Thoracic aorta (tissue), 2 donors: Measurements from ENCODE around the gene CDRT4. TPM values are rescaled to one million over a fixed set of nuclear protein-coding genes. Genes with fewer than 3 reads are reported as not detected.
A peak's percentile ranks its signal among the peaks of the same experiment; 100 is the strongest.

Source experiments
- ATAC-seq: fragments of 150-250 bp; one replicate; pipeline ENCODE4 v1.8.0; 2017; ENCODE audit warnings: low read depth; ENCODE audit not compliant: insufficient number of reproducible peaks, low FRiP score
- DNase-seq: peaks from one replicate; pipeline ENCODE4 v3.0.0-alpha.2; 2020; ENCODE audit warnings: low spot score
- H3K27ac ChIP-seq, 2 donors: fragments of 200-600 bp; sonication (generic); 1 replicate in 1 of 2; 2 replicates in 1 of 2; pipeline ENCODE4 v1.5.1; 2016; ENCODE audit warnings: mild to moderate bottlenecking in 2 of 2, moderate library complexity in 2 of 2
- H3K27me3 ChIP-seq: fragments of 200-600 bp; sonication (generic); replicated peaks from 2 replicates; pipeline ENCODE4 v1.6.0; 2016; ENCODE audit warnings: mild to moderate bottlenecking; ENCODE audit not compliant: insufficient read depth
- H3K36me3 ChIP-seq: fragments of 200-600 bp; sonication (generic); one replicate; pipeline ENCODE4 v1.5.1; 2016
- H3K4me1 ChIP-seq, 2 donors: fragments of 200-600 bp; sonication (generic); 1 replicate in 1 of 2; 2 replicates in 1 of 2; pipeline versions ENCODE4 v1.5.1 to v1.6.0; 2016; ENCODE audit warnings: low read depth in 2 of 2, mild to moderate bottlenecking in 1 of 2; ENCODE audit not compliant: control insufficient read depth in 1 of 2
- H3K4me3 ChIP-seq: fragments of 200-600 bp; sonication (generic); 2 replicates; pipeline ENCODE4 v1.5.1; 2016; ENCODE audit warnings: mild to moderate bottlenecking
- H3K9me3 ChIP-seq: fragments of 200-600 bp; sonication (generic); 2 replicates; pipeline ENCODE4 v1.5.1; 2016
- total RNA-seq, 2 donors: library from RNA; depleted of rRNA; stranded (reverse); fragments of >200 nt; gene quantifications; one replicate each; pipeline versions ENCODE4 v1.1.0 to v1.2.3, GENCODE V29; 2016
- TF ChIP-seq, protein P1 (sequence below): fragments of 200-600 bp; sonication (generic); IDR thresholded peaks from one replicate; pipeline ENCODE4 v1.5.1; 2019; ENCODE audit warnings: antibody characterized with exemption

Gene CDRT4
- total RNA-seq, 2 donors from 2014 or later: 13.5 to 22.2 TPM

DNA sequence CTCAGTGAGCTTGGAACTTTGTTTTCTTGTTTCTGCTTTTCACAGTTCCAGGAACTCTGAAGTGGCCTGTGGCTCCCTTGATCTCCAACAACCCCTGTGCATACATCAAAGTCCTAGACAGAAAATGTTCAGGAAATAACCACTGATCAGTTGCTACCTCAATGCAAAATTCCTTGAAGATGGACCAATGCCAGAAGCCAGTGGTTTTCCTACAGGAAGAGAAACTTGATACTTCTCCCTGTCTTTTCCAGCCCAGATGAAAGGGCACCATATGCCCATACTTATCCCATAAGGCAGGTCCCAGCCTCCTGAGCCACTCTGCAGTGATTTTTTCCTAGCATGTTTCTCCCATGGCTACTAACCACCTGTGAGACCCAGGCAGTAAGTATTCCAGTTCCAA is 12.3 kb upstream of the CDRT4 start:
- DNase-seq: no peak
- no peak overlapping the region for H3K27ac ChIP-seq
- H3K36me3 ChIP-seq: no peaks in the 10 kb centered on the region
- TF ChIP-seq, protein P1, sequence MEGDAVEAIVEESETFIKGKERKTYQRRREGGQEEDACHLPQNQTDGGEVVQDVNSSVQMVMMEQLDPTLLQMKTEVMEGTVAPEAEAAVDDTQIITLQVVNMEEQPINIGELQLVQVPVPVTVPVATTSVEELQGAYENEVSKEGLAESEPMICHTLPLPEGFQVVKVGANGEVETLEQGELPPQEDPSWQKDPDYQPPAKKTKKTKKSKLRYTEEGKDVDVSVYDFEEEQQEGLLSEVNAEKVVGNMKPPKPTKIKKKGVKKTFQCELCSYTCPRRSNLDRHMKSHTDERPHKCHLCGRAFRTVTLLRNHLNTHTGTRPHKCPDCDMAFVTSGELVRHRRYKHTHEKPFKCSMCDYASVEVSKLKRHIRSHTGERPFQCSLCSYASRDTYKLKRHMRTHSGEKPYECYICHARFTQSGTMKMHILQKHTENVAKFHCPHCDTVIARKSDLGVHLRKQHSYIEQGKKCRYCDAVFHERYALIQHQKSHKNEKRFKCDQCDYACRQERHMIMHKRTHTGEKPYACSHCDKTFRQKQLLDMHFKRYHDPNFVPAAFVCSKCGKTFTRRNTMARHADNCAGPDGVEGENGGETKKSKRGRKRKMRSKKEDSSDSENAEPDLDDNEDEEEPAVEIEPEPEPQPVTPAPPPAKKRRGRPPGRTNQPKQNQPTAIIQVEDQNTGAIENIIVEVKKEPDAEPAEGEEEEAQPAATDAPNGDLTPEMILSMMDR: no peak
- ATAC-seq: no peak
- no peaks in the 10 kb centered on the region for H3K9me3 ChIP-seq
- H3K4me1 ChIP-seq: no peaks in the 10 kb centered on the region
- no peaks in the 10 kb centered on the region for H3K27me3 ChIP-seq
- H3K4me3 ChIP-seq: no peak overlapping the region

DNA sequence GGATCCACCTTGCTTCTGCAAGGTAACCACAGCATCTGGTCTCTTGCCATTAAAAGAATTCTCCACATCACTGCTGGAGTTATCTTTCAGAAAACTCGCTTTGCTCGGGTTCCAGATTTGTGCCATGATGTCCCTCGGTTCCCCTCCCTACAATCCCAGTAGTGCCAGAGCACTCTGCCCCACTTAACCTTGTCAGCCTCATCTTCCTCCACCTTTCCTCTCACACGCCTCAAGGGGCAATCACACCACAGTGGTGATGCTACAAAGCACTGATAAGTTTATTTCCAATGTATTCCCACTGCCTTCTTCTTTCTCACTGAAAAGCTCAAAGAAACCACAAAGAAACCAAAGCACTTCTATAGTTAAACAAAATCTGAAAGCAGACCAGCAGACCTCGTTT is 11.4 kb upstream of the CDRT4 start:
- Histone ChIP-seq H3K36me3 (no peaks in the 10 kb centered on the region), H3K9me3 (no peaks in the 10 kb centered on the region), H3K4me1 (no peaks in the 10 kb centered on the region), H3K27me3 (no peaks in the 10 kb centered on the region), H3K27ac (no peak overlapping the region), H3K4me3 (no peak overlapping the region)
- TF ChIP-seq, protein P1: no peak
- ATAC-seq (no peak), DNase-seq (no peak)

DNA sequence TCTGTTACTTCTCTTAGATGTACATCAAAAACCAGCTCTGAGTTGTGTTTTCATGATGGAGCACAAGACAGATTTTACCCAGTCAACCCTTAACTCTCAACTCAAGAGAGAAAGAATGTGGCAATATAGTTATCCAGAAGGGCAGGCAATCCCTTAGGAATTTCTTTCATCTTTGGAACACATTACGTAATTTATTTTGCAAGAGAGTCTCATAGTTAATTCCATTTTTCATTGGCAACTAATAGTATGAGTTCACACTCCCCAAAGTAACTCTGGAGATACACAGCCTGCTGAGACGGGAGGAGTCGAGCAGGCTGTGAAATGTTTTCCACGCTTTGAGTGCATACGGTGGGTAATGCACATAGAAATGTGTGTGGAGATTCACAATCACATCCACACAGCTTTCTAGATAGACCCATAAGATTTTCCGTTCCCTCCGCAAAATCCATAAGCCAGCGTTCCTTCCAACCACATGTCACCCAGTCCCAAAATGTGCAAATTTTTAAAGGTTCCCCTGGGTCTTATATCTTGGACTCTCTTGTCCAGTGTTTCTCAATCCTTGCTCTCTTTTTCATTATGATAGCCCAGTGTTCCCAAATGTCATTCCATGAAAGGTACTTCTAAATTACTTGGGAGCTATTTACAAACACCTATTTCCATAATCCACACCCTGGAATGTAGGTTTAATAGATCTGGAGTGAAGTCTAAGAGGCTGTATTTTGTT is 8.4 kb upstream of the CDRT4 start:
- Histone ChIP-seq H3K4me1 (no peaks in the 10 kb centered on the region), H3K9me3 (no peaks in the 10 kb centered on the region), H3K27ac (peak overlapping the region in 1 of 2 donors; percentile 9), H3K4me3 (no peak overlapping the region), H3K36me3 (no peaks in the 10 kb centered on the region), H3K27me3 (no peaks in the 10 kb centered on the region)
- ATAC-seq: no peak
- TF ChIP-seq, protein P1: no peak
- DNase-seq: no peak

DNA sequence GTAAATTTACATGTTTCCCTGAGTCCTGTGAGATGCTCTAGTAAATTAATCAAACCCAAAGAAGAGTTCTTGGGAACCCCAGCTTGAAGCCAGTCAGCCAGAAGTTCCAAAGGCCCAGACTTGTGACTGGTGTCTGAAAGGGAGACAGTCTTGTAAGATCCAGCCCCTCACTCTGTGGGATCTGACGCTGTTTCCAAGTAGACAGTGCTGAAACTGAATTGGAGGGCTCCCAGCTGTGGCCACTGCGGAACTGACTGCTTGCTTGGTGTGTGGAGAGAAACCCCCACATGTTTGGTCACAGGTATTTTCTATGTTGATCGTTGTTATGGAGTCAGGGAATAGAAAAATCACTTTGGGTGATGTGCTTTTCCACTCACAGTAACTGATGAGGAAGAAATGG is 5.5 kb upstream of the CDRT4 start:
- H3K4me3 ChIP-seq: no peak overlapping the region
- DNase-seq (no peak), ATAC-seq (no peak)
- no peaks in the 10 kb centered on the region for H3K36me3 ChIP-seq
- no peak overlapping the region for H3K27ac ChIP-seq
- peaks cover 4 to 13% of the 10 kb centered on the region in 2 donors for H3K4me1 ChIP-seq
- TF ChIP-seq, protein P1: no peak
- H3K27me3 ChIP-seq: no peaks in the 10 kb centered on the region
- no peaks in the 10 kb centered on the region for H3K9me3 ChIP-seq

DNA sequence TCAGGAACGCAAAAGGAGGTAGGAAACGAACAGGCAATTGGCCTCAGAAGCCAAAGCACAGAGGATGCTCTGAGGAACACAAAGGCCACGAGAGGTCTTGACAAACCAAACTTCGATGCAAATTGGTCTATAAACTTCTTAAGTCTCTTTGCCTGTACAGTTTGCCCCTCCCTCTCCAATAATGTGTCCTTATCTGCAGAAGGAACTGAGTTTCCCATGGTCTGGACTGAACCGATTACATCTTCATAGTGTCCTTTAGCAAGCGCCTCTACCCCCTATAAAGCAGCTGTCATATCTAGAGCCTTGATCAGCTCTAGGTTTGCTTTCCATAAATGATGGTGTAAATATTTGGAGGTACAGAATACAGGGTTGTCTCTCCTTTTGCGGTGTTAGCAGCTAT is 3.1 kb upstream of the CDRT4 start:
- TF ChIP-seq, protein P1: no peak
- no peak overlapping the region for H3K4me3 ChIP-seq
- ATAC-seq (no peak), DNase-seq (no peak)
- H3K27ac ChIP-seq: no peak overlapping the region
- no peaks in the 10 kb centered on the region for H3K27me3 ChIP-seq
- no peaks in the 10 kb centered on the region for H3K9me3 ChIP-seq
- H3K36me3 ChIP-seq: no peaks in the 10 kb centered on the region
- peaks cover 4 to 13% of the 10 kb centered on the region in 2 donors for H3K4me1 ChIP-seq
